Measurements from ENCODE around the gene NR3C2. TPM values are rescaled to one million over a fixed set of nuclear protein-coding genes. Genes with fewer than 3 reads are reported as not detected.

NR3C2 gene
- polyA plus RNA-seq, 1 donor from 2014 or later: 0.06 TPM

- no peak overlapping the region for H2AFZ ChIP-seq (ENCODE audit: low read depth, low read length)
- no peaks in the 10 kb centered on the region for H4K20me1 ChIP-seq (ENCODE audit: insufficient read depth)
- peaks cover 3% of the 10 kb centered on the region for H3K9me3 ChIP-seq (ENCODE audit: low read length)
- H3K4me3 ChIP-seq (ENCODE audit: low read length): no peak overlapping the region
- no peaks in the 10 kb centered on the region for H3F3A ChIP-seq (ENCODE audit: insufficient read depth, low read length, poor library complexity, severe bottlenecking)
- no peaks in the 10 kb centered on the region for H3K9me2 ChIP-seq (ENCODE audit: insufficient read depth, low read length)
- TF ChIP-seq RAD21 (conservative IDR thresholded peaks at IDR 0.05) (no peak), POLR2AphosphoS5 (IDR thresholded peaks at IDR 0.05) (no peak), MXI1 (conservative IDR thresholded peaks at IDR 0.05; ENCODE audit: poor library complexity, severe bottlenecking) (no peak), CTCF (IDR thresholded peaks at IDR 0.05; ENCODE audit: poor library complexity, severe bottlenecking) (no peak), EZH2 (IDR thresholded peaks at IDR 0.05; ENCODE audit: borderline replicate concordance, insufficient read depth, low read length, poor library complexity, severe bottlenecking) (no peak), REST (IDR thresholded peaks at IDR 0.05; ENCODE audit: borderline replicate concordance) (no peak), SMC3 (conservative IDR thresholded peaks at IDR 0.05; ENCODE audit: poor library complexity) (no peak), EP300 (conservative IDR thresholded peaks at IDR 0.05; ENCODE audit: poor library complexity, severe bottlenecking) (no peak), TAF1 (IDR thresholded peaks at IDR 0.05; ENCODE audit: low read depth) (no peak)
- H3K27me3 ChIP-seq (ENCODE audit: insufficient read depth, low read depth, low read length): no peaks in the 10 kb centered on the region
- no peaks in the 10 kb centered on the region for H3K79me2 ChIP-seq (replicated peaks; ENCODE audit: insufficient read depth, low read length)
- no peak overlapping the region for H3K4me2 ChIP-seq (ENCODE audit: low read length)
- no peak overlapping the region for H3K27ac ChIP-seq (ENCODE audit: low read length)
- no peak overlapping the region for H3K9ac ChIP-seq (ENCODE audit: low read length)
- H3K36me3 ChIP-seq (ENCODE audit: insufficient read depth, low read length): no peaks in the 10 kb centered on the region
Observed at GRCh38 chr4:148029781-148030180, 412.4 kb downstream of the NR3C2 start.

All from neural cell (in vitro differentiated cells).